ENCODE results near the gene ATP8B1.
"Not testable (repeated sequence)": the region's sequence is repeated elsewhere in the genome, so short reads cannot be mapped to it uniquely, and the experiment has no call there.

DNA sequence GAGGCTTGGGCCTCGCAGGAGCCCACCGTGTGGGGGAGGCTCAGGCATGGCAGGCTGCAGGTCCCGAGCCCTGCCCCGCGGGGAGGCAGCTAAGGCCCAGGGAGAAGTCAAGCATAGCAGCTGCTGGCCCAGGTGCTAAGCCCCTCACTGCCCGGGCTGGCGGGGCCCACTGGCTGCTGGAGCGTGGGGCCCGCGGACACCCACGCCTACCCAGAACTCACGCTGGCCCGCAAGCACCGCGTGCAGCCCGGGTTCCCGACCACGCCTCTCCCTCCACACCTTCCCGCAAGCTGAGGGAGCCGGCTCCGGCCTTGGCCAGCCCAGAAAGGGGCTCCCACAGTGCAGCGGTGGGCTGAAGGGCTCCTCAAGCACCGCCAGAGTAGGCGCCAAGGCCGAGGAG is 159.4 kb downstream of the ATP8B1 start:
- TF ChIP-seq, protein P1, sequence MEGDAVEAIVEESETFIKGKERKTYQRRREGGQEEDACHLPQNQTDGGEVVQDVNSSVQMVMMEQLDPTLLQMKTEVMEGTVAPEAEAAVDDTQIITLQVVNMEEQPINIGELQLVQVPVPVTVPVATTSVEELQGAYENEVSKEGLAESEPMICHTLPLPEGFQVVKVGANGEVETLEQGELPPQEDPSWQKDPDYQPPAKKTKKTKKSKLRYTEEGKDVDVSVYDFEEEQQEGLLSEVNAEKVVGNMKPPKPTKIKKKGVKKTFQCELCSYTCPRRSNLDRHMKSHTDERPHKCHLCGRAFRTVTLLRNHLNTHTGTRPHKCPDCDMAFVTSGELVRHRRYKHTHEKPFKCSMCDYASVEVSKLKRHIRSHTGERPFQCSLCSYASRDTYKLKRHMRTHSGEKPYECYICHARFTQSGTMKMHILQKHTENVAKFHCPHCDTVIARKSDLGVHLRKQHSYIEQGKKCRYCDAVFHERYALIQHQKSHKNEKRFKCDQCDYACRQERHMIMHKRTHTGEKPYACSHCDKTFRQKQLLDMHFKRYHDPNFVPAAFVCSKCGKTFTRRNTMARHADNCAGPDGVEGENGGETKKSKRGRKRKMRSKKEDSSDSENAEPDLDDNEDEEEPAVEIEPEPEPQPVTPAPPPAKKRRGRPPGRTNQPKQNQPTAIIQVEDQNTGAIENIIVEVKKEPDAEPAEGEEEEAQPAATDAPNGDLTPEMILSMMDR (conservative IDR thresholded peaks at IDR 0.05 in 1 of 2, IDR thresholded peaks at IDR 0.05 in 1 of 2; ENCODE audit: extremely low read depth in 1 of 2, insufficient read depth in 1 of 2, low read depth in 1 of 2, low read length in 2 of 2): not testable (repeated sequence)
- TF ChIP-seq EZH2 (IDR thresholded peaks at IDR 0.05; ENCODE audit: borderline replicate concordance, low read length): not testable (repeated sequence)
